Measurements from ENCODE around the gene SCYGR4.

The SCYGR4 gene

GRCh38 chr2:227612546-227613271 lies 4.6 kb upstream of the SCYGR4 start:
- H2AFZ ChIP-seq (ENCODE audit: low read length) = no peak overlapping the region
- no peak overlapping the region for H3K4me3 ChIP-seq (ENCODE audit: low read depth, low read length, poor library complexity, severe bottlenecking)
- TF ChIP-seq CTCF (IDR thresholded peaks at IDR 0.05; ENCODE audit: low read length) (no peak), EZH2 (IDR thresholded peaks at IDR 0.05; ENCODE audit: borderline replicate concordance, low read length) (no peak)
- H3F3A ChIP-seq (ENCODE audit: insufficient read depth, low read length) = no peaks in the 10 kb centered on the region
- H3K9me2 ChIP-seq (ENCODE audit: low read depth, low read length) = no peaks in the 10 kb centered on the region
- no peaks in the 10 kb centered on the region for H3K79me2 ChIP-seq (ENCODE audit: insufficient read depth, low read length)
- H3K4me2 ChIP-seq (ENCODE audit: low read length) = no peak overlapping the region
- no peaks in the 10 kb centered on the region for H3K4me1 ChIP-seq (ENCODE audit: insufficient read depth, low read length, severe bottlenecking)
- no peaks in the 10 kb centered on the region for H4K20me1 ChIP-seq (ENCODE audit: insufficient read depth, low read length)
- no peaks in the 10 kb centered on the region for H3K36me3 ChIP-seq (ENCODE audit: insufficient read depth, low read length)
- no peaks in the 10 kb centered on the region for H3K27me3 ChIP-seq (ENCODE audit: insufficient read depth, low read length)
- H3K9me3 ChIP-seq (ENCODE audit: low read length) = no peaks in the 10 kb centered on the region
- no peak overlapping the region for H3K27ac ChIP-seq (ENCODE audit: low read depth, low read length, poor library complexity, severe bottlenecking)
- no peak overlapping the region for H3K9ac ChIP-seq (ENCODE audit: low read length)

GRCh38 chr2:227613272-227613660 lies 4.0 kb upstream of the SCYGR4 start:
- Histone ChIP-seq H4K20me1 (ENCODE audit: insufficient read depth, low read length) (no peaks in the 10 kb centered on the region), H2AFZ (ENCODE audit: low read length) (no peak overlapping the region), H3K9me3 (ENCODE audit: low read length) (no peaks in the 10 kb centered on the region), H3K4me3 (ENCODE audit: low read depth, low read length, poor library complexity, severe bottlenecking) (no peak overlapping the region), H3K27me3 (ENCODE audit: insufficient read depth, low read length) (no peaks in the 10 kb centered on the region), H3K4me2 (ENCODE audit: low read length) (no peak overlapping the region), H3F3A (ENCODE audit: insufficient read depth, low read length) (no peaks in the 10 kb centered on the region), H3K9me2 (ENCODE audit: low read depth, low read length) (no peaks in the 10 kb centered on the region), H3K4me1 (ENCODE audit: insufficient read depth, low read length, severe bottlenecking) (no peaks in the 10 kb centered on the region), H3K36me3 (ENCODE audit: insufficient read depth, low read length) (no peaks in the 10 kb centered on the region), H3K9ac (ENCODE audit: low read length) (no peak overlapping the region), H3K79me2 (ENCODE audit: insufficient read depth, low read length) (no peaks in the 10 kb centered on the region), H3K27ac (ENCODE audit: low read depth, low read length, poor library complexity, severe bottlenecking) (no peak overlapping the region)
- TF ChIP-seq CTCF (IDR thresholded peaks at IDR 0.05; ENCODE audit: low read length) = no peak
- no peak for TF ChIP-seq EZH2 (IDR thresholded peaks at IDR 0.05; ENCODE audit: borderline replicate concordance, low read length)

- Histone ChIP-seq H3K27me3 (ENCODE audit: insufficient read depth, low read length) (no peaks in the 10 kb centered on the region), H3K9me3 (ENCODE audit: low read length) (no peaks in the 10 kb centered on the region), H2AFZ (ENCODE audit: low read length) (no peak overlapping the region), H3K27ac (ENCODE audit: low read depth, low read length, poor library complexity, severe bottlenecking) (no peak overlapping the region), H3K4me3 (ENCODE audit: low read depth, low read length, poor library complexity, severe bottlenecking) (no peak overlapping the region), H3K79me2 (ENCODE audit: insufficient read depth, low read length) (no peaks in the 10 kb centered on the region), H3K4me1 (ENCODE audit: insufficient read depth, low read length, severe bottlenecking) (no peaks in the 10 kb centered on the region), H3K4me2 (ENCODE audit: low read length) (no peak overlapping the region), H3F3A (ENCODE audit: insufficient read depth, low read length) (no peaks in the 10 kb centered on the region), H3K36me3 (ENCODE audit: insufficient read depth, low read length) (no peaks in the 10 kb centered on the region), H3K9ac (ENCODE audit: low read length) (no peak overlapping the region), H4K20me1 (ENCODE audit: insufficient read depth, low read length) (no peaks in the 10 kb centered on the region), H3K9me2 (ENCODE audit: low read depth, low read length) (no peaks in the 10 kb centered on the region)
- TF ChIP-seq CTCF (IDR thresholded peaks at IDR 0.05; ENCODE audit: low read length) (no peak), EZH2 (IDR thresholded peaks at IDR 0.05; ENCODE audit: borderline replicate concordance, low read length) (no peak)
These were observed 3.1 kb upstream of the SCYGR4 start for GRCh38 chr2:227614246-227614645.
